GM12892 (cell line): ENCODE results near the gene ANXA9.

ENCODE experiments used
- POLR2AphosphoS5 ChIP-seq: IDR thresholded peaks from 2 replicates; pipeline ENCODE4 v1.6.1; 2011; ENCODE audit warnings: low read depth, low read length, control low read depth
- TAF1 ChIP-seq: IDR thresholded peaks from 2 replicates; pipeline ENCODE4 v1.6.1; 2011; ENCODE audit warnings: low read depth, mild to moderate bottlenecking, control low read depth, low read length, borderline replicate concordance

- TF ChIP-seq POLR2AphosphoS5 (no peak), TAF1 (no peak)
These were observed 8.7 kb upstream of the ANXA9 start for GRCh38 chr1:150973258-150973835.
